Hindlimb muscle (tissue), 1 donor: Measurements from ENCODE around the gene UBXN1. TPM values are rescaled to one million over a fixed set of nuclear protein-coding genes. Genes with fewer than 3 reads are reported as not detected.

Experiments used
- DNase-seq: peaks from one replicate; pipeline ENCODE4 v3.0.0-alpha.2; 2013
- polyA plus RNA-seq: library from polyadenylated mRNA; unstranded; fragments of 120-200 nt; gene quantifications from one replicate; pipeline ENCODE4 v1.2.1, GENCODE V29; 2013; ENCODE audit not compliant: insufficient read length

The UBXN1 gene
- polyA plus RNA-seq, 1 donor, result 143 TPM

GRCh38 chr11:62645946-62646824, 32.7 kb downstream of the UBXN1 start, which contains the start of gene GANAB:
TSS of gene GANAB (minus strand) at chr11:62646613. CDS start at chr11:62646599, 14 bp downstream.
- DNase-seq, result peak; percentile 98

- DNase-seq, result no peak
These were observed 33.3 kb downstream of the UBXN1 start for GRCh38 chr11:62645671-62645945.

- no peak for DNase-seq
These were observed 34.7 kb downstream of the UBXN1 start for GRCh38 chr11:62644220-62644619.

- no peak for DNase-seq
These were observed 46.4 kb downstream of the UBXN1 start for GRCh38 chr11:62632492-62632891.

- DNase-seq, result no peak
These were observed 51.2 kb downstream of the UBXN1 start for GRCh38 chr11:62627713-62628112.

Other genes starting within 250 kb of the UBXN1 start
- 359 TPM for gene AHNAK, start 132.3 kb downstream of the UBXN1 start, polyA plus RNA-seq
- 3,451 TPM for gene EEF1G, start 105.2 kb downstream of the UBXN1 start, polyA plus RNA-seq
- gene TUT1, start 87.5 kb downstream of the UBXN1 start, polyA plus RNA-seq, result 16.9 TPM
- 42.0 TPM for gene MTA2, start 77.2 kb downstream of the UBXN1 start, polyA plus RNA-seq
- 20.7 TPM for gene EML3, start 66.3 kb downstream of the UBXN1 start, polyA plus RNA-seq
- 0.90 TPM for gene ROM1, start 65.8 kb downstream of the UBXN1 start, polyA plus RNA-seq
- 21.4 TPM for gene B3GAT3, start 57.1 kb downstream of the UBXN1 start, polyA plus RNA-seq
- gene GANAB, start 32.5 kb downstream of the UBXN1 start, polyA plus RNA-seq, result 161 TPM
- 13.3 TPM for gene INTS5, start 25.8 kb downstream of the UBXN1 start, polyA plus RNA-seq
- gene C11orf98, start 13.9 kb downstream of the UBXN1 start, polyA plus RNA-seq, result 31.3 TPM
- 3.3 TPM for gene CSKMT, start 13.8 kb downstream of the UBXN1 start, polyA plus RNA-seq
- gene UQCC3, start 7.4 kb downstream of the UBXN1 start, polyA plus RNA-seq, result 5.8 TPM
- gene LBHD1, start 6.8 kb downstream of the UBXN1 start, polyA plus RNA-seq, result 7.1 TPM
- gene LRRN4CL, start 10.5 kb upstream of the UBXN1 start, polyA plus RNA-seq, result 14.2 TPM
- 20.8 TPM for gene BSCL2, start 28.4 kb upstream of the UBXN1 start, polyA plus RNA-seq
- gene GNG3, start 28.6 kb upstream of the UBXN1 start, polyA plus RNA-seq, result 0.61 TPM
- gene HNRNPUL2, start 48.4 kb upstream of the UBXN1 start, polyA plus RNA-seq, result 43.6 TPM
- 28.3 TPM for gene TTC9C, start 49.4 kb upstream of the UBXN1 start, polyA plus RNA-seq
- gene ZBTB3, start 75.1 kb upstream of the UBXN1 start, polyA plus RNA-seq, result 4.0 TPM
- gene POLR2G, start 82.5 kb upstream of the UBXN1 start, polyA plus RNA-seq, result 83.5 TPM
- gene TAF6L, start 92.3 kb upstream of the UBXN1 start, polyA plus RNA-seq, result 20.3 TPM
- gene TMEM179B, start 108.3 kb upstream of the UBXN1 start, polyA plus RNA-seq, result 29.2 TPM
- 16.7 TPM for gene TMEM223, start 112.9 kb upstream of the UBXN1 start, polyA plus RNA-seq
- gene NXF1, start 126.4 kb upstream of the UBXN1 start, polyA plus RNA-seq, result 75.4 TPM
- 31.7 TPM for gene STX5, start 153.0 kb upstream of the UBXN1 start, polyA plus RNA-seq
- not detected for gene TEX54, start 153.8 kb upstream of the UBXN1 start, polyA plus RNA-seq
- 37.2 TPM for gene WDR74, start 160.5 kb upstream of the UBXN1 start, polyA plus RNA-seq
- 43.3 TPM for gene SLC3A2, start 201.8 kb upstream of the UBXN1 start, polyA plus RNA-seq
- not detected for gene CHRM1, start 242.3 kb upstream of the UBXN1 start, polyA plus RNA-seq